ENCODE data around the gene ZNF3.

ZNF3 gene

DNA sequence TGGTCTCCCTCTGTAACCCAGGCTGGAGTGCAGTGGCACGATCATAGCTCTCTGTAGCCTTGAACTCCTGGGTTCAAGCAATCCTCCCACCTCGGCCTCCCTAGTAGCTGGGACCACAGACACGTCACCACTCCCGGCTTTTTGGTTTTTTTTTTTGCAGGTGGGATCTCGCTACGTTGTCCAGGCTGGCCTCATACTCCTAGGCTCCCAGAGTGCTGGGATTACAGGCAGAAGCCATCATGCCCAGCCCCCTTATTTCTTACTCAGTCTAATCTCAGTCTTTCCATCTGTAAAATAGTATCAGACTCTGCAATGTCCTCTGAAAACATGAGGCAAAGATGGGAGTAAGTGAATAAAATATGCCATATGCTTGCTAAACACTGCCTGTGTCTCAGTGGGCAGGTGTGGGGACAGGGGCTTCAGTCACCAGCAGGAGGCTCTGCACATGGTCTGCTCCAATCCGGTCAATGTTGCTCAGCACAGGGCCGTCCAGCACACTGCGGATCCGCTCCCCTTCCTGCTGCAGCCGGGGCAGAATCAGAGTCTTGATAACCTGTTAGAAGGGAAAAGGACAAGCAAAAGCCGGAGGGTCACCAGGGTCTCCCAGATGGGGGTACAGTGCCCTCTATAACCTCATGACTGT is 28.1 kb upstream of the ZNF3 start:
- DNase-seq (ENCODE audit: low spot score): no peak

GRCh38 chr7:100107890-100108289 is 26.4 kb upstream of the ZNF3 start:
- no peak for DNase-seq (ENCODE audit: low spot score)

GRCh38 chr7:100107125-100107737 is 25.7 kb upstream of the ZNF3 start:
- no peak for DNase-seq (ENCODE audit: low spot score)

GRCh38 chr7:100106633-100107032 is 25.1 kb upstream of the ZNF3 start:
- DNase-seq (ENCODE audit: low spot score): no peak

- no peak for DNase-seq (ENCODE audit: low spot score)
Observed at GRCh38 chr7:100105534-100105933, 24.0 kb upstream of the ZNF3 start.

DNA sequence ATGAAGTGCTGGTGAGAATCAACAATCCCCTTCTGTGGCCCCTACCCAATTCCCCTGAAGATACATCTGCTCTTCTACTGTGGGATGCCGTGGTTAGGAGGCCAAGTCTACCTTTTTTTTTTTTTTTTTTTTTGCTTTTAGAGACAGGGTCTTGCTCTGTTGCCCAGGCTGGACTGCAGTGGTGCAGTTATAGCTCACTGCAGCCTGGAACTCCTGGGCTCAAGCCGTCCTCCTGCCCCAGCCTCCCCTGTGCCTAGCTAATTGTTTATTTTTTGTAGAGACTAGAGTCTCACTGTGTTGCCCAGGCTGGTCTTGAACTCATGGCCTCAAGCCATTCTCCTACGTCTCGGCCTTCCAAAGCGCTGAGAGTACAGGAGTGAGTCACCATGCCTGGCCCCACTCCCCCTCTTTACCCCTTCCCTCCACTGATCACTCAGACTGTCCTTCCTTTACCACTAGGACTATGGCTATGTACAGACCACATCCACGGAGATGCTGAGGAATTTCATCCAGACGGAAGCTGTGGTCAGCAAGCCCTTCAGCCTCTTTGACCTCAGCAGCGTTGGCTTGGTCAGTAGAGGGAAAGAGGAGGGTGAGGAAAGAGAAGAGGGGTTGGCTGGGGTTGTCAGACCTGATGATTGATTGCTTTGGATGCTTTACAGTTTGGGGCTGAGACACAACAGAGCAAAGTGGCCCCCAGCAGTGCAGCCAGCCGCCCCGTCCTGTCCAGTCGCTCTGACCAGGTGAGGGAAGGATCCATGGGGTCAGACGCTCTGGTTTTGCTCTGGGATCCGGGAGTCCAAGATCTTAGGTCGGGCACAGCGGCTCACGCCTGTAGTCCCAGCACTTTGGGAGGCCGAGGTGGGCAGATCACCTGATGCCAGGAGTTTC is 21.7 kb upstream of the ZNF3 start:
- no peak for DNase-seq (ENCODE audit: low spot score)

GRCh38 chr7:100101016-100101862 is 19.7 kb upstream of the ZNF3 start, which contains the start of the genes AP4M1 and MCM7:
Gene AP4M1, plus strand, starts transcription at chr7:100101643. Its CDS starts 72 bp downstream, at chr7:100101715.
Gene MCM7, minus strand, starts transcription at chr7:100101397. Its CDS starts 103 bp downstream, at chr7:100101294.
- peak; percentile 100 for DNase-seq (ENCODE audit: low spot score)

DNA sequence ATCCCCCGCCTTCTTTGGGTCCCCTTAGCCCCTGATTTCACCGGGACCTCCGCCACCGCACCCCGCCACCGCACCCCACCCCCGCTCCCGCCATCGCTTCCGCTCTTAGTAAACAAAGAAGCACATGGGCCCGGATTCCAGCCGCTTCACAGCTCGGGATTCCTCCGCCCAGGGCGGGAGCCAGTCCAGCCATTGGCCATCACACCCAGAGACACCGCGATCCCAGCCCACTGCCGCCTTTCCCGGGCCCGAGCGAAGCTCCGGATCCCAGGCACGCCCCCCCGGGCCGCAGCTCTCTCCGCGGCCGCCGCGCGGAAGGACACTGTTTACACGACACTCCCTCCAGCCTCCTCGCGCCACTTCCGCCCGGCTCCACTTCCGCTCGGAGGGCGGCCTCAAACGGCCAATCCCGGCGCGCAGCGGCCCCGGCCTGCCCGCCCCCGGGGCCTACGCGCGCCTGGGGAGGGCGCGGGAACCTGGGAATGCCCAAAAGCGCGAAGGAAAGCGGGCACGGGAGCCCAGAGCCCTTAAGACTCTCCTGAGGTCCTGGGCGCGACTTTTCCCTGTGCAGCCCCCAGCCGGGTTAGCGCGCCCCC is 19.0 kb upstream of the ZNF3 start:
- DNase-seq (ENCODE audit: low spot score): peak; percentile 99

GRCh38 chr7:100099452-100099851 is 17.9 kb upstream of the ZNF3 start:
- no peak for DNase-seq (ENCODE audit: low spot score)

DNA sequence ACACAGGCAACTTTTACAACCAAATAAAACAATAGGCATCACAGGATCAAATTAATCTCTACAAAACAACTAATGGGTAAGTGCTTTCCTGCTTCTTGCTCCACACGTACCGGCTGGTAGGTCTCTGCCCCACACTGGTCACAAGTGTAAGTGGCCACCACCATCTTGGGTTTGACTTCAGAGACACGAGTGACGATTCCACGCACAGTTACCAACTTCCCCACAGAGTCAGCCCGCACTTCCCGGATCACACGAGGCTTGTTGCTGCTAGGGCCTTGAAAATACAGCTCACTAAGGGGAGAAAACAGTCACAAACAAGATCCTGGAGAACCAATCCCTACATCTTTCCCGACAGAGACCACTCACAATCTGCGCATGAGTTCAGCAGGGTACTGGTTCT is 17.4 kb upstream of the ZNF3 start:
- no peak for DNase-seq (ENCODE audit: low spot score)

DNA sequence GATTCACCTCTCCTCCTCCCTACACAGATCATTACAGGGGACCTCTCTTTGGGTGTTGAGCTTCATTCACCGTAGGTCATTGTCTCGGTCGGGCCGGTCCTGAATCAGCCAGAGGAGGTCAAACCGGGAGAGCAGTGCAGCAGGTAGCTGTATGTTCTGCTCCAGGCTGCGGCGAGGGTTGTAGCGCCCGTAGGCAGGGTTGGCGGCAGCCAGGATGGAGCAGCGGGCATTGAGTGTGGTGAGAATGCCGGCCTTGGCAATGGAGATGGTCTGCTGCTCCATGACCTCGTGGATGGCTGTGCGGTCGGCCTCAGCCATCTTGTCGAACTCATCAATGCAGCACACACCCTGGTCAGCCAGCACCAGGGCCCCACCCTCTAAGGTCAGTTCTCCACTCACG is 14.2 kb upstream of the ZNF3 start:
- DNase-seq (ENCODE audit: low spot score): no peak

GRCh38 chr7:100095289-100095688 is 13.8 kb upstream of the ZNF3 start:
- DNase-seq (ENCODE audit: low spot score): no peak

DNA sequence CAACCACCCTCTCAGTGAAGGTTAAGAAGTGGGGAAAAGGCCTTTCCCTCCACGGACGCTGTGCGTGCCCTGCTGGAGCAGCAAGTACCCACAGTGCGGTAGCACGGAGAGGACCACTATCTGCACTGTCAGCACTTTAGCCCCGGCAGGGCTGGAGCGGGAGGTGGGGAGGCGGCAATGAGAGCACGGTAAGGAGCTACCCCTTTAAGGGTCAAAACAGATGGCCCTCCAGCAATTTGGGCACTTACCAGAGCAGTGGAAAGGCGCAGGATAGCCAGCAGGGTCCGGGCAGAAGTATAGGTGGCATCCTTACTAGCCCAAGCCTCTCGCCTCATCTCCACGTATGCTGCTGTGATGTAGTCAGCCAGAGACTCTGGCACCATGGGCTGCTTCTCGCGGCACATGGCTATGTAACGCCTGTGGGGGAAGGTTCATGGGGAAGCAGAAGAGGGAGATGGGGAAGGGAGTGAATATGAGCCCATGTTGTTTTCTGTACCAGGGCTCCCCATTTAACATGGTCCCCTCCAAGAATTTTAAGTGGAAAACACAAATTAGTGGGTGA is 12.5 kb upstream of the ZNF3 start:
- no peak for DNase-seq (ENCODE audit: low spot score)

- DNase-seq (ENCODE audit: low spot score): no peak
Observed at GRCh38 chr7:100093498-100093897, 12.0 kb upstream of the ZNF3 start.

DNA sequence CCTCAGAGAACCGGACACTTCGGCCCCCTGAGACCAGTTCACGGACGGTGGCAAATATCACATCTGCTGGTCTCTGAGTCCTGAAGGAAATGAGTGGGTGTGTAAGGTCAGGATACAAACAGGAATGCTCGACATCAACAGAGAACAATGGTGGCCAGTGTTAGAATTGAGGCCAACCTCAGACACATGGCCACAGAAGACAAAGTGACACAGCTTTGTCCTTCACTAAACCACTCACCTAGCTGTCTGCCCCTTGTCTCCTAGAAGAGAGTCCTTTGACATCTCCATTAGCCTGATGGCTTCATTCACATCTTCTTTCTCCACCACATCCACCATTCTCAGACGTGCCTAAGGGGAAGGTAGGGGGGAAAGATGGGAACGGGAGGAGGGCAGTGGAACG is 11.5 kb upstream of the ZNF3 start:
- DNase-seq (ENCODE audit: low spot score): no peak

DNA sequence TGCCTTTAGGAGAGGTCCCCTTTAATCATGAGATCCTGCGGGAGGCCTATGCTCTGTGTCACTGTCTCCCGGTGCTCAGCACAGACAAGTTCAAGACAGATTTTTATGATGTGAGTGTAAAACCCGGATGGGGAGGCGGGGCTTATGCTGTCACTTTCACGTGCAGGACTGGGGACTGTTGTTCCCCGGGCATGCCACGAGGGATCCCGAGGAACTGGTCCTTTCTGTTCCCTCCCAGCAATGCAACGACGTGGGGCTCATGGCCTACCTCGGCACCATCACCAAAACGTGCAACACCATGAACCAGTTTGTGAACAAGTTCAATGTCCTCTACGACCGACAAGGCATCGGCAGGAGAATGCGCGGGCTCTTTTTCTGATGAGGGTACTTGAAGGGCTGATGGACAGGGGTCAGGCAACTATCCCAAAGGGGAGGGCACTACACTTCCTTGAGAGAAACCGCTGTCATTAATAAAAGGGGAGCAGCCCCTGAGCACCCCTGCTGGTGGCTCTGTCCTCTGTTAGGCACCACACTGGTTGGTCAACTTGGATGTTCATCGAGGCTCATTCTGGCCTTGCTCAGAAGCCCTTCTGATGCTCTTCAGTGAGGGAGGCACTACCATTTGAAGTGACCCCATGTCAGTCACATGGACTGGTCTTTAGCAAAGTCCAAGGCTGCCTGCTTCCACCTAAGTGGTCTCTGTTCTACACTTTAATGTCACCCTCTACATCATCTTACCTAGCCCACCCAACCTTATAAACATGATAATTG is 10.1 kb upstream of the ZNF3 start:
- no peak for DNase-seq (ENCODE audit: low spot score)

DNA sequence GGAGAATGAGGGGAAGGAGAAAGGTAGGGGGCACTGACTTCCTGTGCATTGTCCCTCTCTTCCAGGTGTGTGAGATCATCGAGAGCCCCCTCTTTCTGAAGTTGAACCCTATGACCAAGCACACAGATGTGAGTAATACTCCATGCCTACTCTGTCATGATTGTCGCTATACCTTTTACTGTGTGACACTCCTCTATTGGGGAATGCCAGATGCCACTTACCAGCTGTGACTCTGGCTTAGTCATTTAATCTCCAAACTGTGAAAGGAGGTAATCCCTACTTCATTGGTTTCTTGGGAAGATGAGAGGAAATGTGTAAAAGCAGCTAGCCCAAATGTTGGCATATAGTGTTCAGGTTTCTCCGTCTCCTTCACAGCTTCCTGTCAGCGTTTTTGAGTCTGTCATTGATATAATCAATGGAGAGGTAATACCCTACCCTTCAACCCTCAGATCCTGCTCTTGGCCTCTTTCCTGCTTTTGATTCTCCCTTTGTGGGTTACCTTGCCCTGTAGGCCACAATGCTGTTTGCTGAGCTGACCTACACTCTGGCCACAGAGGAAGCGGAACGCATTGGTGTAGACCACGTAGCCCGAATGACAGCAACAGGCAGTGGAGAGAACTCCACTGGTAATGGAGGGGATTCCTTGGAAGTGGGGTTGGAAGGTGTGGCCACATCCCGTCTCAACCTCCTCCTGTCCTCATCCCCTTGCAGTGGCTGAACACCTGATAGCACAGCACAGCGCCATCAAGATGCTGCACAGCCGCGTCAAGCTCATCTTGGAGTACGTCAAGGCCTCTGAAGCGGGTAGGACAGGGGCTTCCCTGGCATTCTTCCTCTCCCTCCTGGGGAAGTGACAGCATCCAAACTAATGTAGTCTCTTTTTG is 9.2 kb upstream of the ZNF3 start:
- DNase-seq (ENCODE audit: low spot score): no peak

DNA sequence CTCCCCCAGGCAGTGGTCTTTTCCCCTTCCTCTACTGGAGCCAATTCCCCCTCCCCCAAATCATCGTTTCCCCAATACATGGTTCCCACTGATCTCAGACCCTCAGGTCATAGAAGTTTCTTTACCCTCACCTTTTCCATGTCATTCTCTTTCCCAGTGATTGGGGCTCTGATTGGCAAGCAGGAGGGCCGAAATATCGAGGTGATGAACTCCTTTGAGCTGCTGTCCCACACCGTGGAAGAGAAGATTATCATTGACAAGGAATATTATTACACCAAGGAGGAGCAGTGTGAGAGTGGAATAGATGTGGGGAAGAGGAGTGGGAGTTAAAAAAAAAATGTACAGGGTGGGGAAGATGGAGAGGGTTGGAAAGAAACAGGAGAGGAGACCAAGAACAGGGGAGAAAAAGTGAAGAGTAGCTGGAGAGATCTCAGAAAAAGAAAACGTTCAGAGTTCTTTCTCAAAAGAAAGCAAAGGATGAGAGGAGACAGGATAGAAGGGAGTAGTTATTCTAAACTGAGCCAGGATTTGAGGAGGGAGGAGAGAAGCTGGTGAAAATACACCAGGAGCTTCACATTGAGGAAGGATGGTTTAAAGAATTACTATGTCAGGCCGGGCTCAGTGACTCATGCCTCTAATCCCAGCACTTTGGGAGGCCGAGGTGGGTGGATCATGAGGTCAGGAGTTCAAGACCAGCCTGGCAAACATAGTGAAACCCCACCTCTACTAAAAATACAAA is 8.1 kb upstream of the ZNF3 start:
- no peak for DNase-seq (ENCODE audit: low spot score)
